Kidney (tissue), 14 donors: ENCODE measurements around the gene DUOX1. TPM values are rescaled to one million over a fixed set of nuclear protein-coding genes. Genes with fewer than 3 reads are reported as not detected.

Source experiments
- DNase-seq, 5 donors: peaks; one replicate each; pipeline ENCODE4 v3.0.0-alpha.2; 2013 to 2020
- FAIRE-seq: peaks from 2 replicates; lab custom pipeline; 2012; peaks lifted over from hg19 to GRCh38; lab: Jason Lieb, UNC
- H3K27ac ChIP-seq, 2 donors: one replicate each; pipeline ENCODE4 v1.7.0; 2013; ENCODE audit warnings: low read depth in 2 of 2, low read length in 2 of 2, inconsistent platforms in 1 of 2
- H3K27me3 ChIP-seq: one replicate; pipeline ENCODE4 v1.7.1; 2013; ENCODE audit warnings: low read length, inconsistent platforms; ENCODE audit not compliant: control insufficient read depth, insufficient read depth
- H3K36me3 ChIP-seq, 3 donors: one replicate each; pipeline versions ENCODE4 v1.7.0 to v1.7.1; 2013; ENCODE audit warnings: low read length in 3 of 3, control low read depth in 1 of 3, inconsistent platforms in 1 of 3; ENCODE audit not compliant: insufficient read depth in 3 of 3, control insufficient read depth in 2 of 3
- H3K4me1 ChIP-seq, 3 donors: one replicate each; pipeline versions ENCODE4 v1.7.0 to v1.7.1; 2013; ENCODE audit warnings: low read length in 3 of 3, inconsistent platforms in 1 of 3, low read depth in 1 of 3; ENCODE audit not compliant: control insufficient read depth in 2 of 3, insufficient read depth in 2 of 3
- H3K4me3 ChIP-seq, 3 donors: one replicate each; pipeline versions ENCODE4 v1.7.0 to v1.8.1; 2013; ENCODE audit warnings: low read length in 3 of 3, control low read depth in 1 of 3, inconsistent platforms in 1 of 3
- H3K9ac ChIP-seq, 3 donors: one replicate each; pipeline versions ENCODE4 v1.7.0 to v1.7.1; 2013; ENCODE audit warnings: low read length in 3 of 3, control low read depth in 1 of 3, inconsistent platforms in 1 of 3
- H3K9me3 ChIP-seq, 3 donors: one replicate each; pipeline versions ENCODE4 v1.7.0 to v1.7.1; 2013; ENCODE audit warnings: low read length in 3 of 3, control low read depth in 1 of 3, inconsistent platforms in 1 of 3; ENCODE audit not compliant: control insufficient read depth in 2 of 3, insufficient read depth in 1 of 3
- intact Hi-C: fragments of 100-400 bp; cut with DNase I; formaldehyde crosslinking; loops from one replicate; pipeline ENCODE4 v1.11.1; 2022
- polyA plus RNA-seq: library from polyadenylated mRNA; stranded (reverse); fragments of 350-450 nt; fragmentation: Illumina TruSeq; extraction: RNeasy Lipid Tissue Mini Kit (QIAGEN cat#74804); gene quantifications from one replicate; pipeline ENCODE4 v1.2.3, GENCODE V29; 2014; ENCODE audit warnings: low read depth, low replicate concordance; ENCODE audit not compliant: insufficient read depth
- total RNA-seq: library from RNA; stranded (reverse); fragmentation: NEBNext Ultra II Directional; extraction: Animal tissue kit (Norgen Biotek cat#: 25700); gene quantifications from one replicate; pipeline ENCODE4 v1.2.1, GENCODE V29; 2021
- TF ChIP-seq, protein P1 (sequence below): IDR thresholded peaks from 3 replicates; pipeline ENCODE4 v1.5.1; 2012; ENCODE audit warnings: mild to moderate bottlenecking, moderate library complexity, borderline replicate concordance; ENCODE audit not compliant: insufficient read depth; ENCODE audit errors: extremely low read depth
- donor health status: control.
- donor health status: control.
- donor health status: control.
- donor health status: control.
- donor health status: control.
- donor health status: DM: yes; HTN: yes; CAD: no.
- donor health status: Normal renal cell carcinoma (clear cell type).

The DUOX1 gene
- total and polyA plus RNA-seq, 2 donors from 2014 or later: 0.26 to 1.6 TPM

DNA sequence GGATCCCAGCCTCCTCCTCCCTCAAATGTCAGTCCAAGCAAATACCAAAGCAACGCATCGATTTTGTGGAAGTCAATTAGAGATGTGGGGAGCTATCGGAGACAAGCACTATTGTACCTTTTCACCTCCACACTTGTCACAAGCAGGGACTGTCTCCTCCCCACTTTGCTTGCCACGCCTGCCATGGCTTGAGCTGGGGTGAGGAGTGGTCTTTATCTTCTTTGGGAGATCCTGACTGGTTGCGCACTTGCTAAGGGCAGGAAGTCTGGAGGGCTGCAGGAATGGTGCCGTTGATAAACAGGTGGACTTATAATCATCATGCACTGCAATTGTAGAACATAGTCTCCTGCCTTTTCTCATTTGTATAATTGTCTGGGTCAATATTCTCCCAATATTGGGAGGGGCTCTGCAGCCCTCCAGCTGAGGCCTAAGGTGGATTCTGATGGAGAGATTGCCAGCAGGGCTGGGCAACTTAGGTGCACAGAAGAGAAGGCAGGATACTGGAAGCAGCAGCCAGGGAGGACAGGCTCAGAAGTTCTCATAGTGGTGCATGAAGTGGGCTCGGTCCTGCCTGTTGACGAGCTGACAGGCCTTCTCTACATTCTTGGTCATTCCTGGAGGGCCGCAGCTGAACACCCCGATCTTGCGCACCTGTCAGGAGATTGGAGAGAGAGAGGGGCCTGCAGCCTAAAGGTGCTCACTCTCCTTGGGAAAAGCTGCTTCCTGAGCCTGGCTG lies 36.0 kb upstream of the DUOX1 start:
- FAIRE-seq (no peak), DNase-seq (peak in 1 of 5 donors; percentile 24)
- Histone ChIP-seq H3K4me1 (no peaks in the 10 kb centered on the region), H3K27ac (no peak overlapping the region), H3K9ac (no peak overlapping the region), H3K4me3 (no peak overlapping the region), H3K9me3 (no peaks in the 10 kb centered on the region), H3K27me3 (no peaks in the 10 kb centered on the region), H3K36me3 (no peaks in the 10 kb centered on the region)
- TF ChIP-seq, protein P1, sequence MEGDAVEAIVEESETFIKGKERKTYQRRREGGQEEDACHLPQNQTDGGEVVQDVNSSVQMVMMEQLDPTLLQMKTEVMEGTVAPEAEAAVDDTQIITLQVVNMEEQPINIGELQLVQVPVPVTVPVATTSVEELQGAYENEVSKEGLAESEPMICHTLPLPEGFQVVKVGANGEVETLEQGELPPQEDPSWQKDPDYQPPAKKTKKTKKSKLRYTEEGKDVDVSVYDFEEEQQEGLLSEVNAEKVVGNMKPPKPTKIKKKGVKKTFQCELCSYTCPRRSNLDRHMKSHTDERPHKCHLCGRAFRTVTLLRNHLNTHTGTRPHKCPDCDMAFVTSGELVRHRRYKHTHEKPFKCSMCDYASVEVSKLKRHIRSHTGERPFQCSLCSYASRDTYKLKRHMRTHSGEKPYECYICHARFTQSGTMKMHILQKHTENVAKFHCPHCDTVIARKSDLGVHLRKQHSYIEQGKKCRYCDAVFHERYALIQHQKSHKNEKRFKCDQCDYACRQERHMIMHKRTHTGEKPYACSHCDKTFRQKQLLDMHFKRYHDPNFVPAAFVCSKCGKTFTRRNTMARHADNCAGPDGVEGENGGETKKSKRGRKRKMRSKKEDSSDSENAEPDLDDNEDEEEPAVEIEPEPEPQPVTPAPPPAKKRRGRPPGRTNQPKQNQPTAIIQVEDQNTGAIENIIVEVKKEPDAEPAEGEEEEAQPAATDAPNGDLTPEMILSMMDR: no peak
- intact Hi-C loops: no loop called here

DNA sequence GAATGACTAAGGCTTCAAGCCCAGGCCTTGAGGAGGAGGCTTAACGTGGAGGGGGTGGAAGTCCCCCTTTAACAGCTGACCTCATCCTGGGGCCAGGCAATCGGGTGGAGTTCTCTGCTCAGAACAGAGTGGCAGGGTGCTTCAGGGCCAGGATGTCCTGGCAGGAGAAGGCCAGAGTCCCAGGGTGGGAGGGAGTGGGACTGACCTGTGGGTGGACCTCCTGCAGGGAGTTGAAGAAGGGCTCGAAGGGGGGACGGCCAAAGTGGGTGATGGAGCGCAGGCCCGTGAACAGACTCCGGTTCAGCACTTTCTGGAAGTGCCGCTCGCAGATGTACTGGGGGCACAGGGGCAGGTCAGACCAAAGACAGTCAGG lies 35.5 kb upstream of the DUOX1 start:
- Histone ChIP-seq H3K4me3 (no peak overlapping the region), H3K27ac (no peak overlapping the region), H3K27me3 (no peaks in the 10 kb centered on the region), H3K36me3 (no peaks in the 10 kb centered on the region), H3K9me3 (no peaks in the 10 kb centered on the region), H3K4me1 (no peaks in the 10 kb centered on the region), H3K9ac (no peak overlapping the region)
- DNase-seq: peak in 1 of 5 donors; percentile 67
- TF ChIP-seq, protein P1: no peak
- intact Hi-C loops: no loop called here
- no peak for FAIRE-seq

DNA sequence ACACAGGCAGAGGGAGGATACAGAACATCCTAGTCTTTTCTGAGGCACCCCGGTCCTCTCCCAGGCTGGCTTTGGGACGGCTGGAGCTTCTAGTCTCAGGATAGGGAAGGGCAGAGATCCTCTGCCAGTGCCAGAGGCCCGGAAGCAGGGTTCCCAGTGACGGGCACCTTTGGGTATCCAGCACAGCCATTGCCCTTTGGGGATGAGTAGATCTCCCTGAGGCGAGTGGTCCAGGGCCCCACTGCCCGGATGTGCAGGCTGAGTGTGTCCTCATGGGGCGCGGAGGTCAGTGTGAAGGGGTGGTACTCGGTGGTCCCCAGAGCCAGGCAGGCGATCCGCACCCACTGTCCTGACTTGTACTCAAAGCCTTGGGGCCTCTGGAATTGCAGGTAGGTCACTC lies 34.1 kb upstream of the DUOX1 start:
- TF ChIP-seq, protein P1: no peak
- H3K27me3 ChIP-seq: no peaks in the 10 kb centered on the region
- no peak overlapping the region for H3K9ac ChIP-seq
- no peak overlapping the region for H3K4me3 ChIP-seq
- no peak for FAIRE-seq
- H3K4me1 ChIP-seq: no peaks in the 10 kb centered on the region
- no peaks in the 10 kb centered on the region for H3K9me3 ChIP-seq
- no peak overlapping the region for H3K27ac ChIP-seq
- H3K36me3 ChIP-seq: no peaks in the 10 kb centered on the region
- intact Hi-C loops: no loop called here
- DNase-seq: no peak

DNA sequence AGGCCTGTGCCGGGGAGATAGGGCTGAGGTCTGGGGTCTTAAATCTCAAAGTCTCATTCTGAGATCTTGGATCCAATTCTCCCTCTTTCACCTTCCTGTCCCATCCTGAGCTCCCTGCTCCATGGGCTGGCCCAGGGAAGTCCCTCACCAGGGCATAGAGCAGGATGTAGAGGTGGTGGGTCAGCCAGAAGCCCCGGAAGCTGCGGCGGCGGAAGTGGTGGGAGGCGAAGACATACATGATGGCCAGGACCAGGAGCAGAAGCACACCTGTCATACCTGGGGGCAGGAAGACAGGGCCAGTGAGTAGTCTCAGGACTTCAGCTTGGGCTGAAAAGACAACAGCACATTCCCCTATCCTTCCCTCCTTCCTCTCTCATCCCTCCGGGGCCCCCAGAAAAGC lies 32.3 kb upstream of the DUOX1 start:
- Histone ChIP-seq H3K27ac (no peak overlapping the region), H3K27me3 (no peaks in the 10 kb centered on the region), H3K36me3 (no peaks in the 10 kb centered on the region), H3K9ac (no peak overlapping the region), H3K4me3 (no peak overlapping the region), H3K4me1 (no peaks in the 10 kb centered on the region), H3K9me3 (no peaks in the 10 kb centered on the region)
- FAIRE-seq (no peak), DNase-seq (no peak)
- intact Hi-C loops: no loop called here
- TF ChIP-seq, protein P1: no peak
